ENCODE measurements around the gene PI3. TPM values are rescaled to one million over a fixed set of nuclear protein-coding genes. Genes with fewer than 3 reads are reported as not detected.
"Not testable (repeated sequence)": the region's sequence is repeated elsewhere in the genome, so short reads cannot be mapped to it uniquely, and the experiment has no call there.

Gene PI3
- total and polyA plus RNA-seq, 2 experiments from 2014 or later: 5.7 to 28.9 TPM

DNA sequence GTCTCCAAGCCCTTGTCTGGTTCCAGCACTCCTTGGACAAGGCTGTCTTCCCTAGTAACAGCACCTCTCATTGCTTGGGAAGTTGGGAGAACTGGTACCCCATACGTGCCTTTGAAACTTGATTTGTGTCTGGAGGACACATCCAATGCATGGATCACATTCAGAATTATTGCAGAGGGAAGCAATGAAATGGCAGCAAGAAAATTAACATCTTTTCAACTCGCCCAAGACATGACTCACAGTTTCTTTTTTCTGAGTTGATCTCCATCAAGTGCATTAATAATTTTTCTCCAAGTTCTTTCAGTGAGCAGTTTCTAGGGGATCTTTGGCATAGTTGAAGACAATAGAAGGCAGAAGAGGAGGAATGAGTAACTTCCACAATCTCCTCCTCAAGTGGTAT, 22.3 kb upstream of the PI3 start:
- Histone ChIP-seq H3K27me3 (peaks cover 11% of the 10 kb centered on the region), H3K9me2 (replicated peaks; ENCODE audit: insufficient read depth) (no peaks in the 10 kb centered on the region), H4K20me1 (ENCODE audit: insufficient read depth, poor library complexity, severe bottlenecking) (no peaks in the 10 kb centered on the region), H2AFZ (no peak overlapping the region), H3K9me3 (ENCODE audit: low read depth) (no peaks in the 10 kb centered on the region), H3K4me1 (ENCODE audit: insufficient read depth) (no peaks in the 10 kb centered on the region), H3K36me3 (replicated peaks; ENCODE audit: insufficient read depth, low read depth) (no peaks in the 10 kb centered on the region), H3K79me2 (no peaks in the 10 kb centered on the region), H3K4me2 (no peak overlapping the region), H3K4me3 (no peak overlapping the region), H3K27ac (no peak overlapping the region)
- no peak for TF ChIP-seq EZH2 (IDR thresholded peaks at IDR 0.05; ENCODE audit: borderline replicate concordance)
- no peak for TF ChIP-seq EZH2phosphoT487 (IDR thresholded peaks at IDR 0.05; ENCODE audit: low read depth, severe bottlenecking, unreplicated experiment)
- TF ChIP-seq, protein P1, sequence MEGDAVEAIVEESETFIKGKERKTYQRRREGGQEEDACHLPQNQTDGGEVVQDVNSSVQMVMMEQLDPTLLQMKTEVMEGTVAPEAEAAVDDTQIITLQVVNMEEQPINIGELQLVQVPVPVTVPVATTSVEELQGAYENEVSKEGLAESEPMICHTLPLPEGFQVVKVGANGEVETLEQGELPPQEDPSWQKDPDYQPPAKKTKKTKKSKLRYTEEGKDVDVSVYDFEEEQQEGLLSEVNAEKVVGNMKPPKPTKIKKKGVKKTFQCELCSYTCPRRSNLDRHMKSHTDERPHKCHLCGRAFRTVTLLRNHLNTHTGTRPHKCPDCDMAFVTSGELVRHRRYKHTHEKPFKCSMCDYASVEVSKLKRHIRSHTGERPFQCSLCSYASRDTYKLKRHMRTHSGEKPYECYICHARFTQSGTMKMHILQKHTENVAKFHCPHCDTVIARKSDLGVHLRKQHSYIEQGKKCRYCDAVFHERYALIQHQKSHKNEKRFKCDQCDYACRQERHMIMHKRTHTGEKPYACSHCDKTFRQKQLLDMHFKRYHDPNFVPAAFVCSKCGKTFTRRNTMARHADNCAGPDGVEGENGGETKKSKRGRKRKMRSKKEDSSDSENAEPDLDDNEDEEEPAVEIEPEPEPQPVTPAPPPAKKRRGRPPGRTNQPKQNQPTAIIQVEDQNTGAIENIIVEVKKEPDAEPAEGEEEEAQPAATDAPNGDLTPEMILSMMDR (IDR thresholded peaks at IDR 0.05; ENCODE audit: poor library complexity): no peak
- no peak for DNase-seq (ENCODE audit: low spot score)
- 74% methylated on average over 2 of the region's 2 CpGs for WGBS (ENCODE audit: low lambda C conversion rate, missing lambda C conversion rate)

DNA sequence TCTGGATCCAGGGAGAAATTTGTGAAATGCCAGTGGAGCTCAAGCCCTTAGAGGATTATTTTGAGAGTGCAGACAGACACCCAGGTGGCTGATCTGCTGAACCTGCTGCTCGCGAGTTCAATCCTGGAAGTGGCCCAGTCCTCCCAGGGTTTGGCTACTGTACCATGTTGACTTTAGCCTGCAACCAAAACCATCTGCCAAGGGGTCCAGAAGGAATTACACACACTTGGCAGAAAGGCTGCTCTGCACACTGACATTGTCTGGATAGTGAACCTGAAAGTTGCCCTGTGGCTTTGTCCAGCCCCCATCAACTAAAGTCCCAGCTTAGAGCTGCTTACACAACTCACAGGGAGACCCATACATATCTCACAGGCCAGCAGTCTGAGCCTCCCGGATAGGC, 21.6 kb upstream of the PI3 start:
- Histone ChIP-seq H4K20me1 (ENCODE audit: insufficient read depth, poor library complexity, severe bottlenecking) (no peaks in the 10 kb centered on the region), H3K79me2 (no peaks in the 10 kb centered on the region), H3K36me3 (replicated peaks; ENCODE audit: insufficient read depth, low read depth) (no peaks in the 10 kb centered on the region), H3K4me1 (ENCODE audit: insufficient read depth) (no peaks in the 10 kb centered on the region), H3K4me2 (no peak overlapping the region), H3K9me2 (replicated peaks; ENCODE audit: insufficient read depth) (no peaks in the 10 kb centered on the region), H3K27ac (no peak overlapping the region), H2AFZ (no peak overlapping the region), H3K27me3 (peaks cover 11% of the 10 kb centered on the region), H3K4me3 (no peak overlapping the region), H3K9me3 (ENCODE audit: low read depth) (no peaks in the 10 kb centered on the region)
- DNase-seq (ENCODE audit: low spot score): no peak
- WGBS (ENCODE audit: low lambda C conversion rate, missing lambda C conversion rate): 86% methylated on average over 3 of the region's 3 CpGs
- TF ChIP-seq, protein P1 (IDR thresholded peaks at IDR 0.05; ENCODE audit: poor library complexity): no peak
- no peak for TF ChIP-seq EZH2 (IDR thresholded peaks at IDR 0.05; ENCODE audit: borderline replicate concordance)
- no peak for TF ChIP-seq EZH2phosphoT487 (IDR thresholded peaks at IDR 0.05; ENCODE audit: low read depth, severe bottlenecking, unreplicated experiment)

DNA sequence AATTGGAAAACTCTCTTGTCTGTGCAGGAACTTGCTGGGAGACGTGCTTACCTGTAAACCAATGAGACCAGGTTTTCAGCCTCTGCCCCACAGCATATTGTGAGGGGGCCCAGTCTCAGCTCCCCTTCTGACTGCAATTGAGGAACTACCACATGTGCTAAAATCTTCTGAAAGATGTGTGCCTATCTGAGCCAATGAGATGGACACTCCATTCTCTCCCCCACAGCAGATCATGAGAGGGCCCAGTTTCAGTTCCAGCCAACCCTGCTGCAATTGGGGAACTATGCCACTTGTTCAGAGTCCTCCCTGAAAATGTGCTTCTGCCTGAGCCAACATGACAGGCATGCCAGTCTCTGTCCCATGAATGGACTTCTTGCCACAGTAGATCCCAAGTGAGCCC, 20.9 kb upstream of the PI3 start:
- Histone ChIP-seq H3K27me3 (peaks cover 6% of the 10 kb centered on the region), H3K27ac (no peak overlapping the region), H3K36me3 (replicated peaks; ENCODE audit: insufficient read depth, low read depth) (no peaks in the 10 kb centered on the region), H3K79me2 (no peaks in the 10 kb centered on the region), H3K4me2 (no peak overlapping the region), H3K9me3 (ENCODE audit: low read depth) (peaks cover under 1% of the 10 kb centered on the region), H3K4me3 (no peak overlapping the region), H4K20me1 (ENCODE audit: insufficient read depth, poor library complexity, severe bottlenecking) (no peaks in the 10 kb centered on the region), H3K4me1 (ENCODE audit: insufficient read depth) (no peaks in the 10 kb centered on the region), H3K9me2 (replicated peaks; ENCODE audit: insufficient read depth) (no peaks in the 10 kb centered on the region), H2AFZ (no peak overlapping the region)
- WGBS (ENCODE audit: low lambda C conversion rate, missing lambda C conversion rate): 50% methylated on average over 1 of the region's 1 CpG
- no peak for DNase-seq (ENCODE audit: low spot score)
- no peak for TF ChIP-seq EZH2 (IDR thresholded peaks at IDR 0.05; ENCODE audit: borderline replicate concordance)
- TF ChIP-seq, protein P1 (IDR thresholded peaks at IDR 0.05; ENCODE audit: poor library complexity): no peak
- TF ChIP-seq EZH2phosphoT487 (IDR thresholded peaks at IDR 0.05; ENCODE audit: low read depth, severe bottlenecking, unreplicated experiment): no peak

DNA sequence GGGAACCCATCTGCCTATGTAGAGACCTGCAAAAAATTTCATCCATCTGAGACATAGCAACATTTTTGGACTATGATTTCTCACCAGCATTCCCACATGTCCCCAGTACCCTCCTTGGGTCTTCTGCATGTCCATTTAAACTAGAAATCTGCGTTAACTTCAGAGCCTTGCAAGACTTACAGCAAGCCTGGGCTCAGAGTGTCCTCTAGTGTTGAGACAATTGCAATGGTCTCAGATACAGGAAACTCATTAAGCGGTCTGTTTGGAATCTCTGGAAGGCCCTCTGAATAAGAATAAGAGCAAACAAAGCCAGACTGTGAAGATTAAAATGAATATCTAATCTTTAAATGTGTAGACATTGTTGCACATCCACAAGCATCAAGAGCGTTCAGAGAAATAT, 20.5 kb upstream of the PI3 start:
- no peaks in the 10 kb centered on the region for H3K4me1 ChIP-seq (ENCODE audit: insufficient read depth)
- 59% methylated on average over 3 of the region's 3 CpGs for WGBS (ENCODE audit: low lambda C conversion rate, missing lambda C conversion rate)
- H3K9me3 ChIP-seq (ENCODE audit: low read depth): peaks cover 5% of the 10 kb centered on the region
- TF ChIP-seq, protein P1 (IDR thresholded peaks at IDR 0.05; ENCODE audit: poor library complexity): no peak
- TF ChIP-seq EZH2 (IDR thresholded peaks at IDR 0.05; ENCODE audit: borderline replicate concordance) (no peak), EZH2phosphoT487 (IDR thresholded peaks at IDR 0.05; ENCODE audit: low read depth, severe bottlenecking, unreplicated experiment) (no peak)
- H3K4me2 ChIP-seq: no peak overlapping the region
- no peaks in the 10 kb centered on the region for H3K36me3 ChIP-seq (replicated peaks; ENCODE audit: insufficient read depth, low read depth)
- H3K79me2 ChIP-seq: no peaks in the 10 kb centered on the region
- H3K27ac ChIP-seq: no peak overlapping the region
- no peak for DNase-seq (ENCODE audit: low spot score)
- no peaks in the 10 kb centered on the region for H3K9me2 ChIP-seq (replicated peaks; ENCODE audit: insufficient read depth)
- H3K27me3 ChIP-seq: peaks cover 3% of the 10 kb centered on the region
- no peaks in the 10 kb centered on the region for H4K20me1 ChIP-seq (ENCODE audit: insufficient read depth, poor library complexity, severe bottlenecking)
- H2AFZ ChIP-seq: no peak overlapping the region
- no peak overlapping the region for H3K4me3 ChIP-seq

DNA sequence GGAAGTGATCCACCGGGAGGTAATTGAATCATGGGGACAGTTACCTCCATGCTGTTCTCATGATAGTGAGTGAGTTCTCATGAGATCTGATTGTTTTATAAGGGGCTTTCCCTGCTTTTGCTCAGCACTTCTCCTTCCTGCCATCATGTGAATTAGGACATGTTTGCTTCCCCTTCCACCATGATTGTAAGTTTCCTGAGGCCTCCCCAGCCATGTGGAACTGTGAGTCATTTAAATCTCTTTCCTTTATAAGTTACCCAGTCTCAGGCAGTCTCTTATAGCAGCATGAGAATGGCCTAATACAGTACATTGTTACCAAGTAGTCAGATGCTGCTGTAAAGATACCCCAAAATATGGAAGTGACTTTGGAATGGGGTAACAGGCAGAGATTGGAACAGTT, 19.9 kb upstream of the PI3 start:
- H3K9me2 ChIP-seq (replicated peaks; ENCODE audit: insufficient read depth); H3K4me1 ChIP-seq (ENCODE audit: insufficient read depth); H3K9me3 ChIP-seq (ENCODE audit: low read depth); H3K27me3 ChIP-seq; H3K36me3 ChIP-seq (replicated peaks; ENCODE audit: insufficient read depth, low read depth); H3K4me2 ChIP-seq; H3K79me2 ChIP-seq; H3K27ac ChIP-seq; DNase-seq (ENCODE audit: low spot score); H3K4me3 ChIP-seq; H2AFZ ChIP-seq; H4K20me1 ChIP-seq (ENCODE audit: insufficient read depth, poor library complexity, severe bottlenecking): not testable (repeated sequence)
- WGBS (ENCODE audit: low lambda C conversion rate, missing lambda C conversion rate): 100% methylated on average over 1 of the region's 1 CpG
